GM12892 (cell line): ENCODE measurements around the gene CENPI. TPM values are rescaled to one million over a fixed set of nuclear protein-coding genes. Genes with fewer than 3 reads are reported as not detected.
"Not testable (repeated sequence)": the region's sequence is repeated elsewhere in the genome, so short reads cannot be mapped to it uniquely, and the experiment has no call there.

ENCODE experiments used
- DNase-seq: peaks from one replicate; pipeline ENCODE4 v3.0.0; 2011; ENCODE audit not compliant: insufficient read length
- FAIRE-seq: peaks from 2 replicates; lab custom pipeline; 2011; peaks lifted over from hg19 to GRCh38; lab: Jason Lieb, UNC
- POLR2A ChIP-seq: IDR thresholded peaks from 2 replicates; pipeline ENCODE4 v1.6.1; 2011; ENCODE audit warnings: low read depth, low read length, control low read depth
- POLR2AphosphoS5 ChIP-seq: IDR thresholded peaks from 2 replicates; pipeline ENCODE4 v1.6.1; 2011; ENCODE audit warnings: low read depth, low read length, control low read depth
- TAF1 ChIP-seq: IDR thresholded peaks from 2 replicates; pipeline ENCODE4 v1.6.1; 2011; ENCODE audit warnings: low read depth, mild to moderate bottlenecking, control low read depth, low read length, borderline replicate concordance
- polyA plus RNA-seq: library from polyadenylated mRNA; unstranded; fragments of >200 nt; gene quantifications from one replicate; pipeline ENCODE4 v1.2.1, GENCODE V29; 2012; ENCODE audit warnings: missing spikeins, inconsistent platforms; ENCODE audit not compliant: missing spikeins

The CENPI gene
- 12.8 TPM for polyA plus RNA-seq

GRCh38 chrX:101097546-101098453 is at the start of gene CENPI:
Gene CENPI, plus strand, starts transcription at chrX:101098204. Its CDS starts 2,867 bp downstream, at chrX:101101071.
- FAIRE-seq (peak; percentile 91), DNase-seq (peak; percentile 79)
- TF ChIP-seq POLR2AphosphoS5 (no peak), TAF1 (peak; percentile 60; the same call in 1 of the 2 replicates), POLR2A (peak; percentile 52)

GRCh38 chrX:101051153-101051548 is 46.9 kb upstream of the CENPI start:
- DNase-seq: no peak
- TF ChIP-seq POLR2A (no peak), POLR2AphosphoS5 (no peak), TAF1 (no peak)
- no peak for FAIRE-seq

GRCh38 chrX:101051549-101052302 is 46.3 kb upstream of the CENPI start, which contains the start of gene TRMT2B:
Gene TRMT2B, minus strand, starts transcription at chrX:101052111. Its CDS starts 9,822 bp downstream, at chrX:101042289.
- peak; percentile 83 for FAIRE-seq

GRCh38 chrX:101056551-101056950 is 41.5 kb upstream of the CENPI start:
- not testable (repeated sequence) for FAIRE-seq, DNase-seq

More at GRCh38 chrX:101051549-101052302, 46.3 kb upstream of the CENPI start, which contains the start of gene TRMT2B:
- TF ChIP-seq POLR2A (peak; percentile 76), POLR2AphosphoS5 (peak; percentile 82; the same call in 1 of the 2 replicates), TAF1 (peak; percentile 15; the same call in 1 of the 2 replicates)
- peak; percentile 50 for DNase-seq

- FAIRE-seq (peak; percentile 57), DNase-seq (no peak)
- no peak for TF ChIP-seq POLR2A
- TF ChIP-seq TAF1: no peak
- TF ChIP-seq POLR2AphosphoS5: no peak
Measured at GRCh38 chrX:101057093-101057714, 40.8 kb upstream of the CENPI start.

GRCh38 chrX:101062176-101062575 is 35.8 kb upstream of the CENPI start:
- DNase-seq (no peak), FAIRE-seq (no peak)
- TF ChIP-seq POLR2A (no peak), TAF1 (no peak), POLR2AphosphoS5 (no peak)

GRCh38 chrX:101071582-101071981 is 26.4 kb upstream of the CENPI start:
- no peak for FAIRE-seq
- TF ChIP-seq POLR2AphosphoS5 (no peak), TAF1 (no peak), POLR2A (no peak)
- DNase-seq: no peak

- DNase-seq: no peak
- TF ChIP-seq POLR2AphosphoS5: no peak
- no peak for TF ChIP-seq POLR2A
- no peak for TF ChIP-seq TAF1
Measured at GRCh38 chrX:101078716-101079598, 19.0 kb upstream of the CENPI start, which contains the start of gene TMEM35A. Gene TMEM35A, plus strand, starts transcription at chrX:101078879. Its CDS starts 124 bp downstream, at chrX:101079003.

GRCh38 chrX:101079736-101080270 is 18.2 kb upstream of the CENPI start:
- FAIRE-seq (no peak), DNase-seq (no peak)
- TF ChIP-seq POLR2A (no peak), TAF1 (no peak), POLR2AphosphoS5 (no peak)

More at GRCh38 chrX:101078716-101079598, 19.0 kb upstream of the CENPI start, which contains the start of gene TMEM35A:
- no peak for FAIRE-seq

- TF ChIP-seq POLR2AphosphoS5 (no peak), POLR2A (no peak), TAF1 (no peak)
- DNase-seq: no peak
- FAIRE-seq: no peak
Measured at GRCh38 chrX:101080326-101081124, 17.5 kb upstream of the CENPI start.
